HEK293 (cell line): ENCODE results near the gene MLF2.

Experiments used
- MZF1 ChIP-seq: fragments of 450-650 bp; formaldehyde crosslinking; IDR thresholded peaks from 2 replicates; pipeline ENCODE4 v1.5.1; 2017; ENCODE audit warnings: missing biosample characterization, missing genetic modification characterization, borderline replicate concordance
- ZBTB7A ChIP-seq: fragments of 450-650 bp; formaldehyde crosslinking; IDR thresholded peaks from 2 replicates; pipeline ENCODE4 v1.5.1; 2016; ENCODE audit warnings: low read depth, missing biosample characterization, missing genetic modification characterization
- ZBTB8A ChIP-seq: fragments of 450-650 bp; formaldehyde crosslinking; IDR thresholded peaks from 2 replicates; pipeline ENCODE4 v1.5.1; 2016; ENCODE audit warnings: missing biosample characterization, missing genetic modification characterization
- ZFP37 ChIP-seq: fragments of 450-650 bp; formaldehyde crosslinking; IDR thresholded peaks from 2 replicates; pipeline ENCODE4 v1.5.1; 2016; ENCODE audit warnings: missing biosample characterization, missing genetic modification characterization
- ZNF140 ChIP-seq: fragments of 450-650 bp; formaldehyde crosslinking; IDR thresholded peaks from 2 replicates; pipeline ENCODE4 v1.5.1; 2016; ENCODE audit warnings: missing biosample characterization, missing genetic modification characterization
- ZNF157 ChIP-seq: fragments of 450-650 bp; formaldehyde crosslinking; IDR thresholded peaks from 2 replicates; pipeline ENCODE4 v1.5.1; 2016; ENCODE audit warnings: missing biosample characterization, missing genetic modification characterization
- ZNF521 ChIP-seq: fragments of 450-650 bp; formaldehyde crosslinking; IDR thresholded peaks from 2 replicates; pipeline ENCODE4 v1.5.1; 2017; ENCODE audit warnings: missing biosample characterization, mild to moderate bottlenecking, missing genetic modification characterization
- TF ChIP-seq, protein P1 (sequence below): fragments of 450-650 bp; formaldehyde crosslinking; IDR thresholded peaks from 2 replicates; pipeline ENCODE4 v1.5.1; 2016; ENCODE audit warnings: missing biosample characterization, missing genetic modification characterization
- TF ChIP-seq, protein P2 (sequence below): fragments of 450-650 bp; formaldehyde crosslinking; IDR thresholded peaks from 2 replicates; pipeline ENCODE4 v1.5.1; 2016; ENCODE audit warnings: missing biosample characterization, missing genetic modification characterization, low read depth
- TF ChIP-seq, protein P3 (sequence below): fragments of 450-650 bp; formaldehyde crosslinking; IDR thresholded peaks from 2 replicates; pipeline ENCODE4 v1.5.1; 2016; ENCODE audit warnings: missing biosample characterization, missing genetic modification characterization
- TF ChIP-seq, protein P4 (sequence below): fragments of 450-650 bp; formaldehyde crosslinking; IDR thresholded peaks from 2 replicates; pipeline ENCODE4 v1.5.1; 2016; ENCODE audit warnings: missing biosample characterization, missing genetic modification characterization

DNA sequence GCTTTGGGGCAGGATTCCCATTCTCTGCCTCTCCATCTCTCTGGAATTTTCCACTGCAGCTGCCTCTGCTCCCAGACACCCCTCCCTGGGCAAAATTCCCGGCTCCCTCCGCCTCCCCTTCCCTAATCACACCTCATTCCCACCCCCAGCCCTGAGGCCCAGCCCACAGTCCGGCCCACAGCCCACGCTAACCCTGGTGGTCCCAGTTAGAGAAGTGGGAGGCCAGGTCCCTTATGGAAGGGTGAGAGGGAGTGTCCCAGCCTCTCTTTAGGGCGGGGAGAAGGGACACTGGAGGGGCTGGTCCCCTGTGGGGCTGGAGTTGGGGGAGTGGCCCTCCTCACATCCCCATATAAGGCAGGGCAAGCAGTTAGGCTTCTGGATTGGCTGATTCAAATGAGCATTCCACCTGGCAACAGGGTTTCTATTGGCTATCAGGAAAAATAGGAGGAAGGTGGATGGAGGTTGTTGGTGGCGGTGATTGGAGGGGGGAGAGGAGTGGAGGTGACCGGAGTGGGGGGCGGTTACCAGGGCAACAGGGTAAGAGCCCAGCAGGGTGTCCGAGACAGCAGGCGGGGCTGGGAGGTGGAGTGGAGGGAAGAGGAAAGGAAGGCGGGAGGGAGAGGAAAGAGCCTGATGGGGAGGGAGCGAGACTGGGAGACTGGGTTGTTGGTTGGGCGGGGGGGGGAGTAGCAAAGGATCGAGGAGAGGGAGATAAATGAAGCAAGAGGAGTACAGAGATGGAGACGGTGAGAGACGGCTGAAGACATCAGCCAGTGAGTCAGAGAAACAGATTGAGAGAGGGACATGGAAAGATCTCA lies 11.3 kb upstream of the MLF2 start:
- no peak for TF ChIP-seq ZNF521 (tag by site-specific recombination)
- TF ChIP-seq, protein P1, sequence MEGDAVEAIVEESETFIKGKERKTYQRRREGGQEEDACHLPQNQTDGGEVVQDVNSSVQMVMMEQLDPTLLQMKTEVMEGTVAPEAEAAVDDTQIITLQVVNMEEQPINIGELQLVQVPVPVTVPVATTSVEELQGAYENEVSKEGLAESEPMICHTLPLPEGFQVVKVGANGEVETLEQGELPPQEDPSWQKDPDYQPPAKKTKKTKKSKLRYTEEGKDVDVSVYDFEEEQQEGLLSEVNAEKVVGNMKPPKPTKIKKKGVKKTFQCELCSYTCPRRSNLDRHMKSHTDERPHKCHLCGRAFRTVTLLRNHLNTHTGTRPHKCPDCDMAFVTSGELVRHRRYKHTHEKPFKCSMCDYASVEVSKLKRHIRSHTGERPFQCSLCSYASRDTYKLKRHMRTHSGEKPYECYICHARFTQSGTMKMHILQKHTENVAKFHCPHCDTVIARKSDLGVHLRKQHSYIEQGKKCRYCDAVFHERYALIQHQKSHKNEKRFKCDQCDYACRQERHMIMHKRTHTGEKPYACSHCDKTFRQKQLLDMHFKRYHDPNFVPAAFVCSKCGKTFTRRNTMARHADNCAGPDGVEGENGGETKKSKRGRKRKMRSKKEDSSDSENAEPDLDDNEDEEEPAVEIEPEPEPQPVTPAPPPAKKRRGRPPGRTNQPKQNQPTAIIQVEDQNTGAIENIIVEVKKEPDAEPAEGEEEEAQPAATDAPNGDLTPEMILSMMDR (tag by site-specific recombination): no peak
- TF ChIP-seq, protein P2, sequence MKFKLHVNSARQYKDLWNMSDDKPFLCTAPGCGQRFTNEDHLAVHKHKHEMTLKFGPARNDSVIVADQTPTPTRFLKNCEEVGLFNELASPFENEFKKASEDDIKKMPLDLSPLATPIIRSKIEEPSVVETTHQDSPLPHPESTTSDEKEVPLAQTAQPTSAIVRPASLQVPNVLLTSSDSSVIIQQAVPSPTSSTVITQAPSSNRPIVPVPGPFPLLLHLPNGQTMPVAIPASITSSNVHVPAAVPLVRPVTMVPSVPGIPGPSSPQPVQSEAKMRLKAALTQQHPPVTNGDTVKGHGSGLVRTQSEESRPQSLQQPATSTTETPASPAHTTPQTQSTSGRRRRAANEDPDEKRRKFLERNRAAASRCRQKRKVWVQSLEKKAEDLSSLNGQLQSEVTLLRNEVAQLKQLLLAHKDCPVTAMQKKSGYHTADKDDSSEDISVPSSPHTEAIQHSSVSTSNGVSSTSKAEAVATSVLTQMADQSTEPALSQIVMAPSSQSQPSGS (tag by site-specific recombination): no peak
- no peak for TF ChIP-seq ZFP37 (tag by site-specific recombination)
- no peak for TF ChIP-seq ZNF140 (tag by site-specific recombination)
- 0 out of 2 replicates have a peak, but pooled peaks have one; percentile 57 for TF ChIP-seq ZBTB7A
- TF ChIP-seq MZF1 (tag by site-specific recombination): no peak
- TF ChIP-seq, protein P3, sequence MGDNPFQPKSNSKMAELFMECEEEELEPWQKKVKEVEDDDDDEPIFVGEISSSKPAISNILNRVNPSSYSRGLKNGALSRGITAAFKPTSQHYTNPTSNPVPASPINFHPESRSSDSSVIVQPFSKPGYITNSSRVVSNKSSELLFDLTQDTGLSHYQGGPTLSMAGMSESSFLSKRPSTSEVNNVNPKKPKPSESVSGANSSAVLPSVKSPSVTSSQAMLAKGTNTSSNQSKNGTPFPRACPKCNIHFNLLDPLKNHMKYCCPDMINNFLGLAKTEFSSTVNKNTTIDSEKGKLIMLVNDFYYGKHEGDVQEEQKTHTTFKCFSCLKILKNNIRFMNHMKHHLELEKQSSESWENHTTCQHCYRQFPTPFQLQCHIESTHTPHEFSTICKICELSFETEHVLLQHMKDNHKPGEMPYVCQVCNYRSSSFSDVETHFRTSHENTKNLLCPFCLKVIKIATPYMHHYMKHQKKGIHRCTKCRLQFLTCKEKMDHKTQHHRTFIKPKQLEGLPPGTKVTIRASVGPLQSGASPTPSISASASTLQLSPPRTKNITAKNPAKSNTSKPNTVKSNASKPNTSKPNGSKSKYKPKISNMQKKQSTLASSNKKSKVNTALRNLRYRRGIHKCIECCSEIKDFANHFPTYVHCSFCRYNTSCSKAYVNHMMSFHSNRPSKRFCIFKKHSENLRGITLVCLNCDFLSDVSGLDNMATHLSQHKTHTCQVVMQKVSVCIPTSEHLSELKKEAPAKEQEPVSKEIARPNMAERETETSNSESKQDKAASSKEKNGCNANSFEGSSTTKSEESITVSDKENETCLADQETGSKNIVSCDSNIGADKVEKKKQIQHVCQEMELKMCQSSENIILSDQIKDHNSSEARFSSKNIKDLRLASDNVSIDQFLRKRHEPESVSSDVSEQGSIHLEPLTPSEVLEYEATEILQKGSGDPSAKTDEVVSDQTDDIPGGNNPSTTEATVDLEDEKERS (tag by site-specific recombination): no peak
- TF ChIP-seq, protein P4, sequence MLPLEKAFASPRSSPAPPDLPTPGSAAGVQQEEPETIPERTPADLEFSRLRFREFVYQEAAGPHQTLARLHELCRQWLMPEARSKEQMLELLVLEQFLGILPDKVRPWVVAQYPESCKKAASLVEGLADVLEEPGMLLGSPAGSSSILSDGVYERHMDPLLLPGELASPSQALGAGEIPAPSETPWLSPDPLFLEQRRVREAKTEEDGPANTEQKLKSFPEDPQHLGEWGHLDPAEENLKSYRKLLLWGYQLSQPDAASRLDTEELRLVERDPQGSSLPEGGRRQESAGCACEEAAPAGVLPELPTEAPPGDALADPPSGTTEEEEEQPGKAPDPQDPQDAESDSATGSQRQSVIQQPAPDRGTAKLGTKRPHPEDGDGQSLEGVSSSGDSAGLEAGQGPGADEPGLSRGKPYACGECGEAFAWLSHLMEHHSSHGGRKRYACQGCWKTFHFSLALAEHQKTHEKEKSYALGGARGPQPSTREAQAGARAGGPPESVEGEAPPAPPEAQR: no peak
- peak; percentile 84 for TF ChIP-seq ZBTB8A (tag by site-specific recombination)
- no peak for TF ChIP-seq ZNF157
